NCI-H345 (cell line): ENCODE data around the gene PPP1R14C.

Experiments
- DNase-seq: peaks from one replicate; lab custom pipeline; 2025; lab: John Stamatoyannopoulos, UW

The PPP1R14C gene

DNA sequence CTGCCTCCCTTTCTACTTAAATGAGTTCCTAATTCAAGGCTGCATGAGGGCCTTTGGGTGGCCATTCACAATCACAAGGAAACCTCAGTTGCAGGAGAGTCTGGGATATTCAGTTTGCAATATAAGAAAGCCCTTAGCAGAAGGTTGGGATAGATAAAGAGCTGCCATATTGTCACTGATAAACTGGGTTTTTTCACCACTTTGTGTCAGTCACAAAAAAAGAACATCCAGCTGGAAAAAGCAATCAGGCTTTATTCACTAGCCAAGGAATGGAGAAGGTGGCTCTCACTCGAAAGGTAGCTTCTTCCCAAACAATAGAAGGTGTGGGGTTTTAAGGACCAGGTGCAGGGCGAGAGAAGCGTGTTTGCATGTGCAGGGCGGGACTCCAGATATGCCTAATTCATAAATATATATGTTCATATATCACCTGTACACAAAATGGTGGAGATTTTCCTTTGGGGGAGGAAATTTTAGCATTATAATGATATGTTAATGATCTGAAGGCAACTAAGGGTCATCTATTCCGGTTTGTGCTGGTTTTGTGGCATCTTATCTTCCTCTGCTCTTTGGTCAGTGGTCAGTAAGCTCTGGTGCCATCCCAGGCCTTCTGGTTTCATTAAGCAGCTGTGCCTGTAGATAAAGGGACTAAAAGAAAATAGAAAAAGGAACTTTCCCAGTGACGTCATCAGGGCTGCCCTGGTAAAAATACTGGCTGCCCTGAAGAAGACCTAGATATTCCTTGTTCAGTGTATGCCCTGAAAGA lies 128.8 kb downstream of the PPP1R14C start:
- no peak for DNase-seq

DNA sequence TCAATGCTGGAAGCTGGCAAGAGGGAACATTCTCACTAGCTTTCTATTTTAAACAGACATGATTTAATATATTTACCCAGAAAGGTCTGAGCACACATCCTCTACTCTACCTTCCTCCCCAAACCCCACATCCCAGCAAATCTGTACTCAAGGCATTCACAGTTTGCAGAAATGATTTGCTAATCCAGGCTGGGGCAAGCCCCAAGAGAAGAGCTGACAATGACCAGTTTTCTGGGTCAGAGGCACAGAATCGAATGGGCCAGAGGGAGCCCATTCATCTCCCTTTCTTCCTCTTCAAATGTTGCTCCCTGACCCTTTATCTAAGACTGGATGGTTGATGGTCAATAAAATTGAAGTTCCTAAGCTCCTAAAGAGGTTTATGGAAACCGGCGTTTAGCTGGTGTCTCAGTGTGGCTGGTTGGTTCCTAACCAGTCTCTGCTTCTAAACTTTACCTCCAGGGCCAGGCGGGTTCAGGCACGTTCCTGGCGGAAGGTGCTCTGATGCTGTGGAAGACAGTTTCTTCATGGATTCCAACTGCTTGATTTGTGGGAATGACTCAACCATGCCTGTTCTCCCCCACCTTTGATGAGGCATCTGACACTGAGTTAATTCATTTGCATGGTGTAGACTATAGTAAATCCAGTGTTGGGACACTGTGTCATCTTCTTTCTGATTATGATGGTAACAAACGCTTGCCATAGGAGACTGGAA lies 129.6 kb downstream of the PPP1R14C start:
- DNase-seq, result no peak

DNA sequence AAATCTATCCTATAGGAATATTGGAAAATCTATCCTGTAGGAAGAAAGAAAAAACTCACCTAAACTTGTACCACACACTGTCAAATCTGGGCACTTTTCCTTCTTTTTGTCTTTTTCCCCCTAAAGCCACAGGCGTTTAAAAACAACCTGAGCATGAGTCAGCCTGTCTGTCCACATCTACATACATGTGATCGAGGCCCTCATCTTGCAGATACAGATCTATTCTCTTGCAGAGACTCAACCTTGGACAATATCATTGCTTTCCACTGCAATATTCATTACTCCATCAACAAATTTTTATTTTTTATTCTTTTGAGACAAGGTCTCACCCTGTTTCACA lies 130.1 kb downstream of the PPP1R14C start:
- DNase-seq, result no peak

DNA sequence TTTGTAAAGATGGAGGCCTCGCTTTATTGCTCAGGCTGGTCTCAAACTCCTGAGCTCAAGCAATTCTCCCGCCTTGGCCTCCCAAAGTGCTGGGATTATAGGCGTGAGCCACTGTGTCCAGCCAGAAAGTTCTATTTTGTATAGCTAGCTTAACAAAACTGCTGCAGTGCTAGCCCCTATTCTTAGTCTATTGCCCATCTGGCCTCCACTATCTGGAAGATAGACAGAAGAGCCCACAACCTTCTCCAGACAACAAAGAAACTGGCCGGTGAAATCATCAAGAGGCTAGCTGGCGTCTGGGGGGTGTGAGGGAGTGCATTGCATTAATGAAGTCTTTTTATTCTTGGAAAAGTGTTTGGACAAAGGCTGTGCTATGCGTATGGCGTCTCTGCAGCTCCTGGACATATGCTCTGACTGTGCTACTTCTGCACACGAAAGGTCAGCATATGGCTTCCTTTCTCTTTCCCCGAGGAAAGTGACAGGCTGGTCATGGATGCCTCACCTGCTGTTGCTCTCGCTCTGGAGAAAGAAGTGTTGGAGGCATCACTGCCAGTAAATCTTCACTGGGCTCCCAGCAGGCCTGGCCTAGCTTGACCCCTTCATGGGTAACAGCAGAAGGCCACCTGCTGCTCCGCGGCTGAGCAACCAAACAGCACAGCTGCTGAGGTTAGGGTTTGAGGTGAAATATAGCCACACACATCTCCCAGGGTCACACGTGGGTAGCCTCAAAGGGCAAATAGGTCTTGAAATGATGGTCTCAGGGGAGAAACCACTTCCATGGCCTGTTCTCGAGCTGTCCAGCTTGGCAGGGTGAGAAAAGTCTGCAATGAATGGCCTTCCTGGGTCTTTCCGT lies 130.8 kb downstream of the PPP1R14C start:
- DNase-seq, result no peak

DNA sequence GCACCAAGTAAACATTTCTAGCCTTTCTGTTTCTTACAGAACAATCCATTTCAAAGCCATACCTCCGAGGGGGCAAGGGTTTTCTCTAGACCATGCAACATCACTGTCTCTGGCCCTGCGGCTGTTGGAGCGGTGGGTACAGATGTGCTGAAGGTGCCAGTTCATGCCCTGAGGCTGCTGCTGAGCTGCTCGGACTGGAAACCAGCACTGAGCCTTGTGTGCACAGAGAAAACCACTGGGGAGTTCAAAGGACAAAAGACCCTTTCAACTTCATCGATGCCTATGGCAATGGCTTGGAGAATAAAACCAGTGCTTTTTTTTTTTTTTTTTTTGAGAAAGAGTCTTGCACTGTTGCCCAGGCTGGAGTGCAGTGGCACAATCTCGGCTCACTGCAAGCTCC lies 132.6 kb downstream of the PPP1R14C start:
- no peak for DNase-seq

DNA sequence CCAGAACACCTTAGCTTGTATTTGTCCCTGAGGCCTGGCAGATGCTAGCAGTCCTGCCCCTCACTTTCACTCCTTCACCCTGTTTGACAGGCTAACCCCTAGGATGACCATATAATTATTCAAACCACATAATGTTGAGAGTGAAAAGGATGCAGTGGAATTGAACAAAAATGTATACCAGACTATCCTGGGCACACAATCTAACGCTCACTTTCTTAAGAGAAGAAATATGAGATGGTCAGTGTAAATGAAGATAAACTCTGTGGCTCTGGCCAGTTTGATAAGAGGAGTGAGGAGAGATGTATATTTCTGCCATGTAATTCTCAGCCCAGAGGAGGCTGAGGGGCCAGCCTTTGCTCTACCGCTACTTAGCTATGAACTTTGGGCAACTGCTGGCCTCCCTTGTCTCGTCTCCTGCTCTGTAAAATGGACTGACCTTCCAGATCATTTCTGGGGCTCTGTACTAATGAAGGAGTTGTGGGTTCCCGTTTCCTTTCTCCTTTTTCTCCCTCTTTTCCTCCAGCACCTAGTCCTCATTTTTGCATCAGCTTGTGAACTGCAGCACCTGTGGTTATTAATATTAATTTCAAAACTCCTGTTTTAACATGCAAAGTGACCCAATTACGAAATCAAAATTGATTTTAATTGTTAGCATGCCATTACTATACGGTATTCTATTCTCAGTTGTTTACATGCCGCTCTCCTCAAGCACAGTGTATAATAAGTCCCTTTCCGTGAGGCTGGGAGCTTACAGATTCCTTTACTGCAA lies 133.5 kb downstream of the PPP1R14C start:
- no peak for DNase-seq

DNA sequence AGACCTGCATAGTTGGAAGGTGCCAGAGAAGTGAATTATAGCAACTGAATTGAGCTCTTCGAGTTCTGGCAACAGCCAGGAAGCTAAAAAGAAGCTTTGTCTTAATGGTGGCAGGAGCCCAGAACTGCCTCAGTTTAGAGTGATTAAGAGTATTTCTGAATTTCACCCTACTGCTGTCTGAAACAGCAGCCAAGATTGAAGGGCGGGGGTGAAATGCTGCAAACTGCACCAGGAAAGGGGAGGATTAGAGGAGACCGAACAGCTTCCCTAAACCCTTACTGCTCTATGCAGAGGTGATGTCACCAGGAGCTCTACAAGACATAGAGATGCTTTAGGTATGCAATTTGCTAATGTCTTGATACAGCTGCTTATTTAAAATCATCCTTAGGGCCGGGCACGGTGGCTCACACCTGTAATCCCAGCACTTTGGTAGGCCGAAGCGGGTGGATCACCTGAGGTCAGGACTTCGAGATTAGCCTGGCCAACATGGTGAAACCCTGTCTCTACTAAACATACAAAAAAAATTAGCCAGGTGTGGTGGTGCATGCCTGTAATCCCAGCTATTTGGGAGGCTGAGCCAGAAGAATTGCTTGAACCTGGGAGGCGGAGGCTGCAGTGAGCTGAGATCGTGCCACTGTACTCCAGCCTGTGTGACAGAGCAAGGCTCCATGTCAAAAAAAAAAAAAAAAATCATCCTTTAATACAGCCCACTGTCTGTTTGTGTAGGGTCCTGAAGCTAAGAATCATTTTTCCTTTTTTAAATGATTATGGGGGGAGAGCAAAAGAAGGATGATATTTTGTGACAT lies 134.3 kb downstream of the PPP1R14C start:
- no peak for DNase-seq

DNA sequence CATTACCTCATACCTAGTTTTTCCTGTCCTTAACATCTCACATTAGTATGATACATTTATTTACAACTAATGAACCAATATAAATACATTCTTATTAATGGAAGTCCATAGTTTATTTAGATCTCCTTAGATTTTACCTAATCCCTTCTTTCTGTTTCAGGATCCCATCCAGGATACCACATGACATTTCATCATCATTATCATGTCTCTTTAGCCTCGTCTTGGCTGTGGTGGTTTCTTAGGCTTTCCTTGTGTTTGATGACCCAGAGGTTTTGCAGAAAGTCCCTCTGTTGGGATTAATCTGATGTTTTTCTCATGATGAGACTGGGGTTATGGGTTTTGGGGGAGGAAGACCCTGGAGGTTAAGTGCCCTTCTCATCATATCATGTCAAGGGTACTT lies 136.7 kb downstream of the PPP1R14C start:
- no peak for DNase-seq

DNA sequence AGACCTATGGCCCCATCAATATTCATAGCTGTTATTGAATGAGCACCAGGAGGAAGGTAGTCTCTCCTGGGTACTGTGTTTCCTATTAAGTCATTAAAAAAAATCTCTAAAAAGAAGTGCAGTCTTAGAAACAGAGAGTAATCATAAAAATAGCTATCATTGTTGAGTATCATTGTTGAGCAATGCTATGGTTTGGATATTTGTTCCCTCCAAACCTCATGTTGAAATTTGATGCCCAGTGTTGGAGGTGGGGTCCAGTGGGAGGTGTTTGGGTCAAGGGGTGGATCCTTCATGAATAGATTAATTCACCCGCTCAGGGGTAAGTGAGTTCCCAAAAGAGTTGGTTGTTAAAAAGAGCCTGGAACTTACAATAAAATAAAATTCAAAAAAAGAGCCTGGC lies 137.9 kb downstream of the PPP1R14C start:
- DNase-seq, result no peak

DNA sequence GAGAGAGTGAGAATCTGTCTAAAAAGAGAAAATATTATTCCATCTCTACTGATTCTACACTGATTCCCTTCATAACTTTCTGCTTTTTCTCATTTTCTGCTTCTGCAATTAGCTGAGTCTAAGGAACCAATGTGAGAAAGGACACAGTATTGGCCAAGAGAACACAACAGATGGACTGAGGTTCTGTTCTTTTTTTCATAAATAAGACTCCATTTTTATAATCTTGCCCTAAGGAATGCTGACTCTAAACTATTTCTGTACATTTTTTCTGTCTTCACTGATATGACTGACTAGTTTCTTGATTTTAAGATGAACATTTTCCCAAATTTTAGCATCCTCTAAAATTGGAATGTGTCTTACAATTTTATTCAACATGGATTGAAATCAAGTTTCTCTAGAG lies 138.9 kb downstream of the PPP1R14C start:
- DNase-seq, result no peak

DNA sequence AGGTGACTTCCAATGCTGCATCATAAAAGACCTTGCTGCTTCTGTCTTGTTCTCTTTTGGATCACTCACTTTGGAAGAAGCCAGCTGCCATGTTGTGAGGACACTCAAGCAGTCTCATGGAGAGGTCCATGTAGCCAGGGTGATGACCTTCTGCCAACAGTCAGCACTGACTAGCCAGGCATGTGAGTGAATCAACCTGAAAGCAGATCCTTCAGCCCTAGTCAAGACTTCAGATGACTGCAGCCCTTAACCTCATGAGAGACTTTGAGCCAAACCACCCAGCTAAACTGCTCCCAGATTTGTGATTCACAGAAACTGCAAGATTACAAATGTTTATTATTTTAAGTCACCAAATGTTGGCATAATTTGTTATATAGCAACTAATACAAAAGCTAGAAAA lies 140.0 kb downstream of the PPP1R14C start:
- DNase-seq, result no peak

DNA sequence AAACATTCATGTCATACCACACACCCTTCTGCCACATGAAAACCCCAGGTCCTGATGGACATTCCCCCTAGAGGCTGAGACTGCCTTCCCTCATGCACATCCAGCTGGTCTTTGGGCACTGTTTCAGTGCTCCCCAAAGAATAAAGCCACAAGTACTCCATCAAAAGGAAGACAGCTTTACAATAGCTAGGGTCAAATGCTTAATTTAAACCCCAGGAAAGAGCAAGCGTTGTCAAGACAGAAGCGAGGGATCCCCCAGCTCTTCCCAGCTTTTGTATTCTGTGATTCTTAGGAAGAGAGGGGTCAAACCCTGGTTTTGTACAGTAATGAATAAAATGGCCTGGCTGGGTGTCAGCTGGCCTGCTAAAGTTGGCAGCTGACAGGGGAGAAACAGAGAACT lies 143.6 kb downstream of the PPP1R14C start:
- DNase-seq, result no peak

DNA sequence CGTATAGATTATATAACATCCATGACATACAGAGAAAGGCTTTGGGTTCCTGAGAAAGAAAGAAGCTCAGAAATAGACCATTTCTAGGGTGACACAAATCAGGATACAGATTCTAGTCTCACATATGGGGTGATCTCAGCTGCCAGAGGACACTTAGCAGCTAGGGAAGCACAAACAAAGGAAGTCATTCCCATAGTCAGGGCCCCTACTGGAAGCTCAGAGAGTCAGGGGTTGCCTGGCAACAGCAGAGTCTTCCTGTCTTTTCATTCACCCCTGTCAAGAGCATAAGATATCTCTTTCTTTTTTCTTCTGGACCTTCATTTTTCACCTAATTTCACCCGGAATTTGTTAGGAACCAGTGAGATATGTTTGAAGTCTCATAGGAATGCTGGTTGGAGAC lies 144.1 kb downstream of the PPP1R14C start:
- no peak for DNase-seq

DNA sequence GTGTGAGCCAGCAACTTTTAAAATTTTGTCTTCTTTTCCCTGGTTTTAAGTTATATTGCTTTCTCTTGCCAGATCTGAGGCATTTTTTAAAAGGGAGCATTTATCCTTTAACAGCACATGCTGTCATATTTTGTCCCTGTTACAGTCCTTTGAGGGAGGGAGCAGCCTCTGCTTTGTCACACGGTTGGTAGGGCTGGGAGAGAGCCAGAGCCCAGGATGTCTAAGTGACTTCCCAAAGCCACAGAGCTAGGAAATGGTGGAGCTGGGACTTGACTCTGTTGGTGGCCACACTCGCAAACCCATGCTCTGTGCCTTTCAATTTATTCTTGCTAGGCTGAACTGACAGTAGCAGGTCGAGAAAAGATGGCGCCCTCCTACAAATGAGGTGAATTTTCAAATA lies 145.6 kb downstream of the PPP1R14C start:
- DNase-seq, result no peak

DNA sequence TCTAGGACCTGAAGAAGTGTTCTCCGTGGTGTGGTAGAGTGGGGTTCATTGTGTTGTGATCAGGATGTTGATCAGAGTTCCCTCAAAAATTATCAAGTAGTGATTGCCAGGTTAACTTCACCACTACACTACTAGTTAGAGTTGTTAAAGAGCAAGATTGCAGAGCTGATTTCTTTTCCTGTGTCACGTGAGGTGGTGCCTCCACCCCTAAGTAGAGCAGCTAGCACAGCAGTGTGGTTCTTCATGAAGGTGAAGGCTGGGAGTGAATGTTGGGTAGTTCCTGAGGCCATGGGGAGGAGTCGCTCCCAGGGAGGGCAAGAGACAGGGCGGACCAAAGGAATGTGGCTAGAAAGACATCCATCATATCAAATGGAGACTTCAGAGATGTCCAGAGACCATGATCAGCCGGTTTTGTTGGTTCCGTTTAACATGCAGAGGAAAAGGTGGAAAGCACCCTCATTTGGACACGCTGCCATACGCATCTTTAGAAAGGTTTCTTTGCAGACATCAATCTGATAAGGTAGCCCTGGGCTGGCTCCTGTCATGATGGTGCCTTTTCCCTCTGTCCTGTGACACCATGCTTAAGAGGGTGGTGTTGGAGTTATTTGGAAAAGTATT lies 146.7 kb downstream of the PPP1R14C start:
- no peak for DNase-seq

DNA sequence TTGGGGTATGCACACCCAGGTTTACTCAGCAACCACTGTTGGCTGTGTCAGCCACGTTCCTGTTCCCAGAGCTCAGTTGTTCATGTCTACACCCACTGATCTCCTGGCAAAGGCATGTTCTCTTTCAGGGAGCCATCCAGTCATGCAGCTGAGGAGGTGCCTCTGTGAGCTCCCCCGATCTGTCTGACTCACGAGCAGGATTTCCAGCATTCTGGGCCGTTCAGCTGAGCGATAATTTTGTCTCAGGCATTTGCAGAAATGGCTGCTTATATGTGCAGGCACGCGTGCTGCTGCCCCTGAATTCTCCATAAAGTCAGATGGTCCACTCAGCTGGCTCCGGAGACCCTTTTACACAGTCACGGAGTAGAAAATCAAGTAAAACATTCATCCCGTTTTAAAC lies 147.6 kb downstream of the PPP1R14C start:
- no peak for DNase-seq

DNA sequence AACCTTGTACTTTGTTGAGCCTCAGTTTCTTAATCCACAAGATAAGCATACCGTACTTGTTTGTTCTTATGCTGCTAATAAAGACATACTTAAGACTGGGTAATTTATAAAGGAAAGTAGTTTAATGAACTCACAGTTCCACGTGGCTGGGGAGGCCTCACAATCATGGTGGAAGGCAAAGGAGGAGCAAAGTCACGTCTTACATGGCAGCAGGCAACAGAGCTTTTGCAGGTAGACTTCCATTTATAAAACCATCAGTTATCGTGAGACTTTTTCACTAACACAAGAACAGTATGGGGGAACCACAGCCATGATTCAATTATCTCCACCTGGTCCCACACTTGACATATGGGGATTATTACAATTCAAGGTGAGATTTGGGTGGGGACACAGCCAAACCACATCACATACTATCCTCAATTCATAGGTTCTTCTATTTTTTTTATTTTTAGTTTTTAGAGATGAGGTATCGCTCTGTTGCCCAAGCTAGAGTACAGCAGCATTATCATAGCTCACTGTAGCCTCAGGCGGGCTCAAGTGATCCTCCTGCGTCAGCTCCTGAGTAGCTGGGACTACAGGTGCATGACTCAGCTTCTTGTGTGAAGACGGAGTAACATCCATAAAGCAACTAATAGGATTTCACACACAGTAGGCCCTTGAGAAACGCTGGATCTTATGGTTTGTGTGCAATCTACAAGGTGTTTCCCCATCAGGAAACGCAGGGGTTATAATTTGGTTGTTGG lies 149.3 kb downstream of the PPP1R14C start:
- DNase-seq, result no peak

DNA sequence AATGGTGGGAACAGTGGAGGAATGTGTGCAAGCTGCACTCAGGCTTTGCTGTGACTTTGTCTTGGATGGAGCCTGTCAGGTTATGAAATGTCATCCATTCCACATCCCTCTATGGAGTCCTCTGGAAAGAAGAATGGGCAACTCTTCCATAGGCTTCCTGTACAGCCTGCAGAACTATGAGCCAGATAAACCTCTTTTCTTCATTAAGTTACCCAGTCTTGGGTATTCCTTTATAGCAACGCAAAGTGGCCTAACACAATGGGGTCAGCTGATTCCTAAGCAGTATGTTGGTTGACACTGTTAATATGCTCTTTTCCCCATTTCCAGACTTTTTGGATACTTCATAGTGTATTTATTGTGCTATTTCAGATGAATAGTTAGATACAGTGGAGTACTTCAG lies 150.2 kb downstream of the PPP1R14C start:
- DNase-seq, result no peak

DNA sequence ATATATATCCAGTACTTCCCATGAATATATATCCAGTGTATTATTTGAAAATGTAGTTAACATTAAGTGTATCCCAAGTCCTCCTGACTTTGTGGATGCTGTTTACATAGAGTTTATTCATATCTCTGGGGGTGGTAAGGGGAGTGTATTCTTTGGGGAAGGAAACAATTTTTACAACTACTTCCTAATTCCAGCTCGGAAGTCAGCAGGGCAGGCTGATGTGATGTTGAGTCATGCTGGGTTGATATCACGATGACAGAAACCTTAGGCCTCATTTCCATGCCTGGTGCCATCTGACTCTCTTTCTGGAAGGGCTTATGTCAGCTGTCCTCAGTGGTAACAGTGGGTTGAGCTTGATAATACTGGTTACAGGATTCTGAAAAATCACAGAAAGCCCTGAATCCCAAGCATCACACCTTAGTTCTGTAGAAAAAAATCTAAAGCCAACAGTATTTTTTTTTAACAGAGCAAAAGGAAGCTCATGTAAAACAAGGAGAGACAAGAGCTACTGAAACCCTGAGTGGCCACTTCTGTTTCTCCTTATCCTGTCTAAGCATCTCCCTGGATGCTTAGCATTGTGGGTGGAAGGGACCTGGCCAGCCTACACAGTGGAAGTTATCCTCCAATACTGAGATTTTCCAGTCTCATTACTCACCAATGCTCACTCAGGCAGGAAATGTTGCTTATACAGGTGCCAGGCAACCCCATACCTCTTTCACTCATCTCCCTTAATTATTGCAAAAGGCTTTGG lies 150.8 kb downstream of the PPP1R14C start:
- no peak for DNase-seq
